ENCODE measurements around the gene SKP1. TPM values are rescaled to one million over a fixed set of nuclear protein-coding genes. Genes with fewer than 3 reads are reported as not detected.

Gene SKP1
- polyA plus RNA-seq, 4 donors = 476 to 538 (median 505) TPM

DNA sequence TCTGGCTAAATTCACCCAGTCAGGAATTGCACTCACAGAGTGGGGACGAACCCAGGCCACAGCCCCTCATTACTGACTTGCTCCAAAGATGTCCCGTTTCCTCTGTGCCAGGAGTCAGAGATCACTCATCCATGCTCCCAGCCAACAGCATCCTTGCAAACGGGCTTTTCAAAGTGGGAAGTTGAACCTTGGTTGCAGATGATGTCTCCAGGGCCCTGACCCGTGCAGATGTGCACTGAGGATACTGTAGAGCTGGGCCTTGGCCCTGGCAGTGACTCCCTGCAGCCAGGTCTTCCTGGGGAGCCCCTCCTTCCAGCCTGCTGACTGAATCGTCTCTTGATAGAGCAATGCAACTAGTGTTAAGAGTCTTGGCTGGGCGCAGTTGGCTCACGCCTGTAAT lies 40.0 kb downstream of the SKP1 start:
- Histone ChIP-seq H3K27ac (ENCODE audit: low read depth in 1 of 3, low read length in 2 of 3) (no peak overlapping the region), H3K9me3 (ENCODE audit: control insufficient read depth in 2 of 2, insufficient read depth in 1 of 2, low read depth in 1 of 2, low read length in 1 of 2) (no peaks in the 10 kb centered on the region), H3K36me3 (ENCODE audit: control insufficient read depth in 3 of 3, insufficient read depth in 2 of 3, low read depth in 1 of 3, low read length in 3 of 3) (peaks cover 6 to 95% (median 10%) of the 10 kb centered on the region in 3 donors), H3K4me1 (ENCODE audit: control insufficient read depth in 3 of 3, insufficient read depth in 2 of 3, low read depth in 1 of 3, low read length in 2 of 3) (peaks cover 0 to 20% (median 0%) of the 10 kb centered on the region in 3 donors), H3K27me3 (ENCODE audit: control insufficient read depth in 3 of 3, insufficient read depth in 3 of 3, low read length in 3 of 3) (no peaks in the 10 kb centered on the region), H3K4me3 (ENCODE audit: low read depth in 1 of 3, low read length in 3 of 3) (no peak overlapping the region)
- FAIRE-seq (no peak), DNase-seq (no peak)
- 83 to 89% (median 86%) methylated on average over 7 of the region's 7 CpGs for WGBS, 3 donors

DNA sequence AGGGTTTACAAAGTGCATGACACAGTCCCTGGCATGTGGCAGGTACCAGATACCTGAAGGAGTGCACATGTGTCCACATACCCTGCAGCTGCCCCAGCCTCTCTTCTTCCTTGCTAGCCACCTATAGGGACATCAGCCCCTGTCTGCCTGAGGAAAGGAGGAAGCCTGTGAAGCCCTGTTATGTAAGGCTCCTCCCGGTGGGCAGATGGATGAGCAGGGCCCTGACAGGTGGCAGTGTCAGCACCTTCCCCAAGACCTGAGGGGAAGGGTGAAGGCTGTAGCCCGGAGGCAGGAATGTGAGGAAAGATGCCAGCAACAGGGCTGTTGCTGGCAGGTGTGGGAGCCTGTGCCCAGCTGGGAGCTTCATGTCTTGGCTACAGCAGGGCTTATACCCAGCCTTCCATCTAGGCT lies 40.5 kb downstream of the SKP1 start:
- Histone ChIP-seq H3K27me3 (ENCODE audit: control insufficient read depth in 3 of 3, insufficient read depth in 3 of 3, low read length in 3 of 3) (no peaks in the 10 kb centered on the region), H3K9me3 (ENCODE audit: control insufficient read depth in 2 of 2, insufficient read depth in 1 of 2, low read depth in 1 of 2, low read length in 1 of 2) (no peaks in the 10 kb centered on the region), H3K4me1 (ENCODE audit: control insufficient read depth in 3 of 3, insufficient read depth in 2 of 3, low read depth in 1 of 3, low read length in 2 of 3) (peaks cover 0 to 15% (median 0%) of the 10 kb centered on the region in 3 donors), H3K27ac (ENCODE audit: low read depth in 1 of 3, low read length in 2 of 3) (no peak overlapping the region), H3K36me3 (ENCODE audit: control insufficient read depth in 3 of 3, insufficient read depth in 2 of 3, low read depth in 1 of 3, low read length in 3 of 3) (peaks cover 6 to 95% (median 10%) of the 10 kb centered on the region in 3 donors), H3K4me3 (ENCODE audit: low read depth in 1 of 3, low read length in 3 of 3) (no peak overlapping the region)
- no peak for DNase-seq
- no peak for FAIRE-seq
- 50 to 76% (median 55%) methylated on average over 2 of the region's 2 CpGs for WGBS, 3 donors

DNA sequence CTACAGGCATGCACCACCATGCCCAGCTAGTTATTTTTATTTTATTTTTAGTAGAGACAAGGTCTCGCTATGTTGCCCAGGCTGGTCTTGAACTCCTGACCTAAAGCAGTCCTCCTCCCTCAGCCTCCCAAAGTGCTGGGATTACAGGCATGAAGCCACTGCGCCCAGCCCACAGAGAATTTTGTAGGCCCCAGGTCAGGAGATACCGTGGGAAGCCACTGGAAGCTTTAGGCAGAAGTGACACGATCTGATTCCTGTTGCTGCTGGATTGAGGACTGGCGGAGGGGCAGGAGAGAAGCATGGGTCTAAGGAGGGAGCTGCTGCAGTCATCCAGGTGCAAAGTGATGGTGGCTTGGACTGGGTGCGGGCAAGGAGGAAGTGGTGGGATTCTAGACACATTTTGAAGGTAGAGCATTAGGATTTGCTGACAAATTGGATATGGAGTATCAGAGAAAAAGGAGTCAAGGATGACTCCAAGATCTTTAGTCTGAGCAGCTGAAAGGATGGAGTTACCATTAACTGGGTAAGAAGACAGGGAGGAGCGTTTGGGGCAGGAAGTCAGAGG lies 41.6 kb downstream of the SKP1 start:
- no peaks in the 10 kb centered on the region for H3K9me3 ChIP-seq (ENCODE audit: control insufficient read depth in 2 of 2, insufficient read depth in 1 of 2, low read depth in 1 of 2, low read length in 1 of 2)
- peaks cover 6 to 95% (median 10%) of the 10 kb centered on the region in 3 donors for H3K36me3 ChIP-seq (ENCODE audit: control insufficient read depth in 3 of 3, insufficient read depth in 2 of 3, low read depth in 1 of 3, low read length in 3 of 3)
- WGBS, 3 donors = 92 to 96% (median 92%) methylated on average over 7 of the region's 7 CpGs
- H3K4me1 ChIP-seq (ENCODE audit: control insufficient read depth in 3 of 3, insufficient read depth in 2 of 3, low read depth in 1 of 3, low read length in 2 of 3) = peaks cover 0 to 4% (median 2%) of the 10 kb centered on the region in 3 donors
- H3K4me3 ChIP-seq (ENCODE audit: low read depth in 1 of 3, low read length in 3 of 3) = no peak overlapping the region
- H3K27me3 ChIP-seq (ENCODE audit: control insufficient read depth in 3 of 3, insufficient read depth in 3 of 3, low read length in 3 of 3) = no peaks in the 10 kb centered on the region
- DNase-seq (no peak), FAIRE-seq (no peak)
- H3K27ac ChIP-seq (ENCODE audit: low read depth in 1 of 3, low read length in 2 of 3) = no peak overlapping the region

DNA sequence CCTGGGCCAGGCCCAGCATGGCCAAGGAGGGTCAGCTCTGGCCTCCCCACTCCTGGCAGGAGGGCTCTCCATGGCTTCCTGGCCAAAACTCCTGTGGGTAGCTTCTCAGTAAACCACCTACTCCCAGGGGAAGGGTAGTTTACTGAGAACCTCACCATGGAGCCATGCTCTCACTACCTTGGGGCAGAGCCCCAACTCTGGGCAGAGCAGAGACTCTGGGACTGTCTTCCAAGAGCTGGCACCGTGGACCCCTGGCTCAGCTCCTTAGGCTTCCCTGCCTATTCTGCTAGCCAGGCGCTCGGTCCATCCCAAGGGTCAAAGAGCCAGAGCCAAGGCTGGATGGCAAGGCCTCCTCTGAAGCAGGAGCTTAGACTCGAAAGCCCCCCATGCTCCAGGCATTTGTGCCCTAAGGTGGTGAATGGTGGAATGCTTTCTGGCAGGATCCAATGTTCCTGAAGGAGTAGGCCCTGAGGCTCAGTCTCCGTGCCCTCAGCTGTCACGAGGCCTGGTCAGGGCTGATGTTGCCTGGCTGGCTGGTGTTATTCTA lies 42.7 kb downstream of the SKP1 start:
- no peaks in the 10 kb centered on the region for H3K9me3 ChIP-seq (ENCODE audit: control insufficient read depth in 2 of 2, insufficient read depth in 1 of 2, low read depth in 1 of 2, low read length in 1 of 2)
- no peak for DNase-seq
- no peak overlapping the region for H3K27ac ChIP-seq (ENCODE audit: low read depth in 1 of 3, low read length in 2 of 3)
- peaks cover 0 to 2% (median 0%) of the 10 kb centered on the region in 3 donors for H3K4me1 ChIP-seq (ENCODE audit: control insufficient read depth in 3 of 3, insufficient read depth in 2 of 3, low read depth in 1 of 3, low read length in 2 of 3)
- no peak for FAIRE-seq
- no peaks in the 10 kb centered on the region for H3K27me3 ChIP-seq (ENCODE audit: control insufficient read depth in 3 of 3, insufficient read depth in 3 of 3, low read length in 3 of 3)
- H3K4me3 ChIP-seq (ENCODE audit: low read depth in 1 of 3, low read length in 3 of 3) = no peak overlapping the region
- WGBS, 3 donors = 93 to 96% (median 94%) methylated on average over 6 of the region's 6 CpGs
- H3K36me3 ChIP-seq (ENCODE audit: control insufficient read depth in 3 of 3, insufficient read depth in 2 of 3, low read depth in 1 of 3, low read length in 3 of 3) = peaks cover 6 to 95% (median 11%) of the 10 kb centered on the region in 3 donors

DNA sequence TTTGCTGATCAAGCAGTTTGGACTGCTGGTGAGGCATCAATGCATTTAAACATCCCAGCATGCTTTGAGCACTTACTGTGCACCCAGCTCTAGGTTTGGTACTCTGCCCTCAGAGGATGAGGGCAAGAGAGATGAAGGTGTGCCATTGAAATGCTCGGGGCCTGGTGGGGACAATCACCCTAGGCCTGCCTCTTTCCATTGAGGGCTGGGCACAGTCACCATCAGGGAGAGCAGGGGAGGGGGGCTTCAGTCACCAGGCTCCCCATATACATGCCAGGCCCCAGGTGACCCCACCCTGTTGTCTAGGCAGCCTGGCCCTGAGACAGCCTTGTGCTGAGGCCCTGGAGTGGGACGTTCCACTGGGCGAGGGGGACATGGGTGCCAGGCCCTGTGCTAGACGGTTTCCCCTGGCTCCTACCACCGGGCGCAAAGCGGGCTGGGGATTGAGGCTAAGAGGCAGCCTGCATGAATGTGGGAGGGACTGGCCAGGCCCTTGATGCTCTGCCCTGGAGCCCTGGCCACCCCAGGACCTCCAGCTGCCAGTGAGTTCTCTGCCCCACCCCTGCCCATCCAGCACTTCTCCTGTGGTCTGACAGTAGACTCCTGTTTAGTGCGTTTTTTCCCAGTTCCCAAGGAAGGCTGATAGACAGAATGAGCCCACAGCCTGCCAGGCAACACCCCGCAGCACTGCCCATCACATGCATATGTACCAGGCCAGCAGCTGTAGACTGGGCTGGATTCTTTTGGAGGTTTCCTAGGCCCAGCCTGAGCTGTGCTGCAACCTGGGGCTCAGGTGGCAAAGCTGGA lies 43.4 kb downstream of the SKP1 start:
- WGBS, 3 donors = 86 to 89% (median 87%) methylated on average over 9 of the region's 9 CpGs
- no peak for DNase-seq
- peaks cover 5 to 95% (median 11%) of the 10 kb centered on the region in 3 donors for H3K36me3 ChIP-seq (ENCODE audit: control insufficient read depth in 3 of 3, insufficient read depth in 2 of 3, low read depth in 1 of 3, low read length in 3 of 3)

DNA sequence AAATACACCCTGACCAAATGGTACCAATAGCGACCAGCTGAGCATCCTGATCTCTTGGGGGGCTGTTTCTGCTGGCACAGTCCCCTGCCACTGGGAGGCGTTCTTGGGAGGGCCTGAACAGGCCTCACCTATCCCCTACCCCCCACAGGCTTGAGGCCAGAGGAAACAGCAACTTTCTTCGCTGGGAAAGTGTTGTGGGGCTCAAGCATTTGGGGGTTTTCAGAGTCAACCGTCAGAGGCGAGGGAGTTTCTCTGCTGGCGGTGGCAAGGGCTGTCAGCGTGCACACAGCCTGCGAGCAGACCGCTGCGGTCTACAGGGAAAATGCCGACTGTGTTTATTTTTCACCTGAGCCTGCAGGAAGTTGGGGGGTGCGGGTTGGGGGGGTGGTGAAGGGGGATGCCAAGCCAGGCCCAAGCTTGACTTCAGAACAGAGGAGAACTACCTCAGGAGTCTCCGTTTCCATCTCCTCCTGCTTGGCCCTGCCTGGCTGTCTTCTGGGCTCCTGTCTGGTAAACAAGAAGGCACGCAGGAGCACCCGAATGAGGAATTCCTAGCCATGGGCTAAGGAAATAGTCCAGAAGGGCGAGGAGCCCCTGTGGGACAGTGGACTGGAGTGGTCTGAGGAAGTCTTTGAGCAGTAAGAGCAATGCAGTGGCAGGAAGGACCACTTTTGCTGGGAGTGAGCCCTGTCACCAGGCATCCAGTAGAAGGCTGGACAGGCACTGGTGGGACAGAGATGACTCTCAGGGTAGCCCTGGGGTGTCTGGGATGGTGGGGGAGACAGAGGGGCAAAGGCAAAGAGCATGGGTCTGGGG lies 44.2 kb downstream of the SKP1 start:
- H3K27me3 ChIP-seq (ENCODE audit: control insufficient read depth in 3 of 3, insufficient read depth in 3 of 3, low read length in 3 of 3) = no peaks in the 10 kb centered on the region
- no peak overlapping the region for H3K4me3 ChIP-seq (ENCODE audit: low read depth in 1 of 3, low read length in 3 of 3)
- WGBS, 3 donors = 63 to 84% (median 64%) methylated on average over 16 of the region's 16 CpGs
- H3K9me3 ChIP-seq (ENCODE audit: control insufficient read depth in 2 of 2, insufficient read depth in 1 of 2, low read depth in 1 of 2, low read length in 1 of 2) = no peaks in the 10 kb centered on the region
- peaks cover 4 to 94% (median 11%) of the 10 kb centered on the region in 3 donors for H3K36me3 ChIP-seq (ENCODE audit: control insufficient read depth in 3 of 3, insufficient read depth in 2 of 3, low read depth in 1 of 3, low read length in 3 of 3)
- H3K4me1 ChIP-seq (ENCODE audit: control insufficient read depth in 3 of 3, insufficient read depth in 2 of 3, low read depth in 1 of 3, low read length in 2 of 3) = peaks cover 0 to 2% (median 0%) of the 10 kb centered on the region in 3 donors
- peak overlapping the region in 1 of 3 donors; percentile 53 for H3K27ac ChIP-seq (ENCODE audit: low read depth in 1 of 3, low read length in 2 of 3)
- DNase-seq (peak in 1 of 2 donors; percentile 54), FAIRE-seq (no peak)

More for the DNA sequence above, 43.4 kb downstream of the SKP1 start:
- no peak for FAIRE-seq
- Histone ChIP-seq H3K9me3 (ENCODE audit: control insufficient read depth in 2 of 2, insufficient read depth in 1 of 2, low read depth in 1 of 2, low read length in 1 of 2) (no peaks in the 10 kb centered on the region), H3K4me3 (ENCODE audit: low read depth in 1 of 3, low read length in 3 of 3) (no peak overlapping the region), H3K27me3 (ENCODE audit: control insufficient read depth in 3 of 3, insufficient read depth in 3 of 3, low read length in 3 of 3) (no peaks in the 10 kb centered on the region), H3K27ac (ENCODE audit: low read depth in 1 of 3, low read length in 2 of 3) (peak overlapping the region in 1 of 3 donors; percentile 25), H3K4me1 (ENCODE audit: control insufficient read depth in 3 of 3, insufficient read depth in 2 of 3, low read depth in 1 of 3, low read length in 2 of 3) (peaks cover 0 to 2% (median 0%) of the 10 kb centered on the region in 3 donors)

DNA sequence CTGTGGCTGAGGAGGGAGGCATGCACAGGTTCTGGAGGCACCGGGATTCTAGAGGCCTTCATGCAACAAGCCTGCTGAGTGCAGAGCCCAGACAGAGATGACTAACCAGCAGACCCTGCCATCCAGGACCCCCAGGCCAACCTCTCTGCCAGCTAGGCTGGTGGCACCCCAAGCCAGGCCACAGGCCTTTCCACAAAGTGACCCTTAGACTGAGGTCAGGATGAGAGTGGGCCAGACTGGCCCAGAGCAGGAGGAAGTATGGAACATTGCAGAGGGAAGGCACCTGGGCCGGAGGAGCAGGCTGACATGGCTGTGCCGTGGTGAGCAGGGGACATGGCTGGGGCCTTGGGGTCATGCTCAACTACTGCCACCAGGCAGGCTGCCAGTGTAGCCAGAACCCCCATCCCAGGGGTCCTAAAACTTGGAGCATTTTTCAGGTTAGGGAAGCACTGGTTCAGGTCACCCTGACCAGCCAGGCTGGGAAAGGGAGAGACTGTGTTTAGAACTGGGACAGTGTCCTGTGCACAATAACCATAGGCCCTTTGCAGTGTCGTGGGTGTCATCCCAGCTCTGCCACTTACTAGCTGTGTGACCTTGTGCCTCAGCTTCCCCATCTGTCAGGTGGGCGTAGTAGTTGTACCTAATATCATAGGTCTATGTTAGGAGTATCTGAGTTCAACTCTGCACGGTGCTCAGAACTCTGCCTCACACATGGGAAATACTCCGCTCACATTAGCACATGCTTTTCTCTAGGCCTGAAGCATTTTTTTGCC lies 45.0 kb downstream of the SKP1 start:
- Histone ChIP-seq H3K9me3 (ENCODE audit: control insufficient read depth in 2 of 2, insufficient read depth in 1 of 2, low read depth in 1 of 2, low read length in 1 of 2) (no peaks in the 10 kb centered on the region), H3K27ac (ENCODE audit: low read depth in 1 of 3, low read length in 2 of 3) (peak overlapping the region in 1 of 3 donors; percentile 53), H3K4me1 (ENCODE audit: control insufficient read depth in 3 of 3, insufficient read depth in 2 of 3, low read depth in 1 of 3, low read length in 2 of 3) (peaks cover 0 to 2% (median 0%) of the 10 kb centered on the region in 3 donors), H3K27me3 (ENCODE audit: control insufficient read depth in 3 of 3, insufficient read depth in 3 of 3, low read length in 3 of 3) (no peaks in the 10 kb centered on the region), H3K36me3 (ENCODE audit: control insufficient read depth in 3 of 3, insufficient read depth in 2 of 3, low read depth in 1 of 3, low read length in 3 of 3) (peaks cover 4 to 97% (median 11%) of the 10 kb centered on the region in 3 donors), H3K4me3 (ENCODE audit: low read depth in 1 of 3, low read length in 3 of 3) (no peak overlapping the region)
- FAIRE-seq (no peak), DNase-seq (no peak)
- WGBS, 3 donors = 82 to 84% (median 82%) methylated on average over 7 of the region's 7 CpGs
